ENCODE measurements around the gene EIF3K. TPM values are rescaled to one million over a fixed set of nuclear protein-coding genes. Genes with fewer than 3 reads are reported as not detected.
A peak's percentile ranks its signal among the peaks of the same experiment; 100 is the strongest.

EIF3K gene
- polyA plus RNA-seq, 1 donor (not counting 4 experiments of a cell fraction or from before 2014, with no cell fraction given): 240 TPM

GRCh38 chr19:38617764-38618589 lies 1.0 kb upstream of the EIF3K start, which contains the start of gene MAP4K1:
MAP4K1 (minus strand) TSS chr19:38617953; CDS start chr19:38617895, 58 bp downstream.
- dilution Hi-C loops (cut with MboI; ENCODE audit: extremely low pct_ligation_motif_present, low sequenced_read_pairs): no loop called here
- Histone ChIP-seq H3K4me3 (ENCODE audit: control insufficient read depth in 2 of 3, extremely low read depth in 1 of 3, insufficient read depth in 2 of 3, low read depth in 1 of 3, low read length in 3 of 3) (peak within 1 kb of the TSS; percentile 52 to 92 (median 66)), H4K20me1 (ENCODE audit: control insufficient read depth, extremely low read depth, insufficient read depth, low read length) (no peaks in the 10 kb centered on the region), H3K9me3 (ENCODE audit: control insufficient read depth, low read depth, low read length) (no peaks in the 10 kb centered on the region), H3K4me1 (ENCODE audit: control insufficient read depth, extremely low read depth, insufficient read depth, low read length) (peaks cover 13% of the 10 kb centered on the region), H3K79me2 (ENCODE audit: control insufficient read depth, insufficient read depth, low read length) (peaks cover 24% of the 10 kb centered on the region), H3K36me3 (ENCODE audit: control insufficient read depth in 2 of 2, extremely low read depth in 1 of 2, insufficient read depth in 2 of 2, low read length in 2 of 2) (peaks cover 8 to 15% of the 10 kb centered on the region in 2 experiments), H2AFZ (ENCODE audit: control insufficient read depth, low read length) (peak within 1 kb of the TSS; percentile 85), H3K9ac (ENCODE audit: control insufficient read depth, extremely low read depth, insufficient read depth, low read length) (peak within 1 kb of the TSS; percentile 92), H3K27ac (ENCODE audit: control insufficient read depth, insufficient read depth, low read length) (peak within 1 kb of the TSS; percentile 84), H3K4me2 (ENCODE audit: control insufficient read depth, extremely low read depth, insufficient read depth, low read depth, low read length) (peak within 1 kb of the TSS; percentile 93), H3K27me3 (ENCODE audit: control insufficient read depth, extremely low read depth, insufficient read depth, low read length) (no peaks in the 10 kb centered on the region), H3K9me1 (ENCODE audit: control insufficient read depth, extremely low read depth, insufficient read depth, low read length) (no peaks in the 10 kb centered on the region)
- peak; percentile 48 for FAIRE-seq
- DNase-seq (ENCODE audit: low read depth, low spot score): no peak
- TF ChIP-seq, protein P1, sequence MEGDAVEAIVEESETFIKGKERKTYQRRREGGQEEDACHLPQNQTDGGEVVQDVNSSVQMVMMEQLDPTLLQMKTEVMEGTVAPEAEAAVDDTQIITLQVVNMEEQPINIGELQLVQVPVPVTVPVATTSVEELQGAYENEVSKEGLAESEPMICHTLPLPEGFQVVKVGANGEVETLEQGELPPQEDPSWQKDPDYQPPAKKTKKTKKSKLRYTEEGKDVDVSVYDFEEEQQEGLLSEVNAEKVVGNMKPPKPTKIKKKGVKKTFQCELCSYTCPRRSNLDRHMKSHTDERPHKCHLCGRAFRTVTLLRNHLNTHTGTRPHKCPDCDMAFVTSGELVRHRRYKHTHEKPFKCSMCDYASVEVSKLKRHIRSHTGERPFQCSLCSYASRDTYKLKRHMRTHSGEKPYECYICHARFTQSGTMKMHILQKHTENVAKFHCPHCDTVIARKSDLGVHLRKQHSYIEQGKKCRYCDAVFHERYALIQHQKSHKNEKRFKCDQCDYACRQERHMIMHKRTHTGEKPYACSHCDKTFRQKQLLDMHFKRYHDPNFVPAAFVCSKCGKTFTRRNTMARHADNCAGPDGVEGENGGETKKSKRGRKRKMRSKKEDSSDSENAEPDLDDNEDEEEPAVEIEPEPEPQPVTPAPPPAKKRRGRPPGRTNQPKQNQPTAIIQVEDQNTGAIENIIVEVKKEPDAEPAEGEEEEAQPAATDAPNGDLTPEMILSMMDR (optimal IDR thresholded peaks at IDR 0.05 in 1 of 3, IDR thresholded peaks at IDR 0.05 in 1 of 3, conservative IDR thresholded peaks at IDR 0.05 in 1 of 3; ENCODE audit: extremely low read depth in 1 of 3, insufficient read depth in 2 of 3, low read length in 3 of 3): no peak
- no peak for TF ChIP-seq EZH2 (IDR thresholded peaks at IDR 0.05; ENCODE audit: low read length)

DNA sequence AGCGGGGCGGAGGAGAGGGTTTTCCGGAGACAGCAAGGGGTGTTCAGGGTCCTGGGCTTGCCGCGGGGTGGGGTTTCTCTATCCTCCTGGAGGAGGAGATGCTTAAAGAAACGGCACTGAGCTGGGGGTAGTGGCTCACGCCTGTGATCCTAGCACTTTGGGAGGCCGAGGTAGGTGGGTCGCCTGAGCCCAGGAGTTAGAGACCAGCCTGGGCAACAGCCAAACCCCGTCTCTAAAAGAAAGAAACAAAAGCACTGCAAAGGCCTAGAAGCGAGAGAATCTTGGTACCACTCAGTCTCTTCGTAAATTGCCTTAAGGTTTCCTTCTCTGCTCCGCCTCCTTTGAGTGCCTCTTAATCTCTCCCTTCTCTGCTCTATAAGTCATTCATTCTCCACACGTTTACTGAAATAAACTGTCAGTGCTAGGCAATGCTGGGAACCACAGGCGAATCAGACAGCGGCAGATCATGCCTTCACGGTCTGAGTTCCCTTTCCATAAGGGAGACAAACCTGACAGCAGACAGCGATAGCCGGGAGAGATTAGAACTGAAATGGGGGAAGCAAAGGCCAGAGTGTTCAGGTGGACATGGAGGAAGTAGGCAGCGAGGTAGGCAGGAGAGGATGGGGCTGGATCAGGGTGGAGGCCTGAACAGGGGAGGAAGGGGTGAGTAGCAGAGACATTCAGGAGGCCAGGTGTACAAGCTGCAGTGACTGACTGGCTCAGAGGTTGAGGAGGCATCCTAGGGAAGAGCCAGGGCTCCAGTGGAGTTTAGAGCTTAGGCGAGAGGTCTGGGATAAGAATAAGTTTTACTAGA lies 580 bp downstream of the EIF3K start:
- no peak for FAIRE-seq

More for the DNA sequence above, 580 bp downstream of the EIF3K start:
- dilution Hi-C loops (cut with MboI; ENCODE audit: extremely low pct_ligation_motif_present, low sequenced_read_pairs): no loop called here
- no peaks in the 10 kb centered on the region for H3K9me1 ChIP-seq (ENCODE audit: control insufficient read depth, extremely low read depth, insufficient read depth, low read length)
- H3K27me3 ChIP-seq (ENCODE audit: control insufficient read depth, extremely low read depth, insufficient read depth, low read length): no peaks in the 10 kb centered on the region
- H3K36me3 ChIP-seq (ENCODE audit: control insufficient read depth in 2 of 2, extremely low read depth in 1 of 2, insufficient read depth in 2 of 2, low read length in 2 of 2): peaks cover 14 to 24% of the 10 kb centered on the region in 2 experiments
- peak overlapping the region; percentile 84 for H3K27ac ChIP-seq (ENCODE audit: control insufficient read depth, insufficient read depth, low read length)
- peak overlapping the region; percentile 66 to 92 (median 82) for H3K4me3 ChIP-seq (ENCODE audit: control insufficient read depth in 2 of 3, extremely low read depth in 1 of 3, insufficient read depth in 2 of 3, low read depth in 1 of 3, low read length in 3 of 3)
- peak overlapping the region; percentile 92 for H3K9ac ChIP-seq (ENCODE audit: control insufficient read depth, extremely low read depth, insufficient read depth, low read length)
- H3K79me2 ChIP-seq (ENCODE audit: control insufficient read depth, insufficient read depth, low read length): peaks cover 26% of the 10 kb centered on the region
- no peaks in the 10 kb centered on the region for H3K9me3 ChIP-seq (ENCODE audit: control insufficient read depth, low read depth, low read length)
- H4K20me1 ChIP-seq (ENCODE audit: control insufficient read depth, extremely low read depth, insufficient read depth, low read length): no peaks in the 10 kb centered on the region
- TF ChIP-seq EZH2 (IDR thresholded peaks at IDR 0.05; ENCODE audit: low read length): no peak
- TF ChIP-seq, protein P1 (optimal IDR thresholded peaks at IDR 0.05 in 1 of 3, IDR thresholded peaks at IDR 0.05 in 1 of 3, conservative IDR thresholded peaks at IDR 0.05 in 1 of 3; ENCODE audit: extremely low read depth in 1 of 3, insufficient read depth in 2 of 3, low read length in 3 of 3): no peak
- DNase-seq (ENCODE audit: low read depth, low spot score): no peak
- H2AFZ ChIP-seq (ENCODE audit: control insufficient read depth, low read length): peak overlapping the region; percentile 86
- H3K4me1 ChIP-seq (ENCODE audit: control insufficient read depth, extremely low read depth, insufficient read depth, low read length): peaks cover 13% of the 10 kb centered on the region
- H3K4me2 ChIP-seq (ENCODE audit: control insufficient read depth, extremely low read depth, insufficient read depth, low read depth, low read length): peak overlapping the region; percentile 92
